ENCODE measurements around the gene CCL4L2. TPM values are rescaled to one million over a fixed set of nuclear protein-coding genes. Genes with fewer than 3 reads are reported as not detected.
"Not testable (repeated sequence)": the region's sequence is repeated elsewhere in the genome, so short reads cannot be mapped to it uniquely, and the experiment has no call there.

Gene CCL4L2
- total RNA-seq, 4 donors from 2014 or later: 2.3 TPM; not detected in 3

- WGBS, 2 donors: 68 to 76% methylated on average over 7 of the region's 7 CpGs
- H3K9me3 ChIP-seq: no peaks in the 10 kb centered on the region
Measured at GRCh38 chr17:36198831-36199465, 11.9 kb upstream of the CCL4L2 start.

GRCh38 chr17:36201102-36201501 lies 9.8 kb upstream of the CCL4L2 start:
- H3K27ac ChIP-seq; intact Hi-C loops (cut with DNase I); DNase-seq; H3K27me3 ChIP-seq; H3K4me3 ChIP-seq (replicated peaks in 1 of 3); H3K9me3 ChIP-seq; H3K36me3 ChIP-seq; H3K4me1 ChIP-seq: not testable (repeated sequence)
- WGBS, 2 donors: 78 to 93% methylated on average over 3 to 4 of the region's 4 CpGs

More at GRCh38 chr17:36198831-36199465, 11.9 kb upstream of the CCL4L2 start:
- intact Hi-C loops (cut with DNase I): no loop called here
- Histone ChIP-seq H3K4me1 (no peaks in the 10 kb centered on the region), H3K27me3 (no peaks in the 10 kb centered on the region), H3K36me3 (no peaks in the 10 kb centered on the region), H3K4me3 (replicated peaks in 1 of 3) (no peak overlapping the region), H3K27ac (no peak overlapping the region)
- TF ChIP-seq POLR2A (IDR thresholded peaks at IDR 0.05) (no peak), CTCF (IDR thresholded peaks at IDR 0.05) (no peak)
- DNase-seq: no peak

GRCh38 chr17:36201506-36201905 lies 9.4 kb upstream of the CCL4L2 start:
- intact Hi-C loops (cut with DNase I); H3K36me3 ChIP-seq; H3K27me3 ChIP-seq; H3K4me1 ChIP-seq; DNase-seq; H3K4me3 ChIP-seq (replicated peaks in 1 of 3); H3K9me3 ChIP-seq; H3K27ac ChIP-seq: not testable (repeated sequence)
- WGBS, 2 donors: 88 to 97% methylated on average over 8 of the region's 8 CpGs

- Histone ChIP-seq H3K27me3 (no peaks in the 10 kb centered on the region), H3K4me3 (replicated peaks in 1 of 3) (no peak overlapping the region), H3K36me3 (no peaks in the 10 kb centered on the region), H3K4me1 (no peaks in the 10 kb centered on the region), H3K9me3 (no peaks in the 10 kb centered on the region), H3K27ac (no peak overlapping the region)
- WGBS, 2 donors: 87 to 92% methylated on average over 3 of the region's 3 CpGs
- no peak for DNase-seq
- TF ChIP-seq POLR2A (IDR thresholded peaks at IDR 0.05): no peak
- no peak for TF ChIP-seq CTCF (IDR thresholded peaks at IDR 0.05)
- intact Hi-C loops (cut with DNase I): no loop called here
Measured at GRCh38 chr17:36203335-36203734, 7.5 kb upstream of the CCL4L2 start.

- H3K4me3 ChIP-seq (replicated peaks in 1 of 3): no peak overlapping the region
- no peaks in the 10 kb centered on the region for H3K4me1 ChIP-seq
- no peaks in the 10 kb centered on the region for H3K27me3 ChIP-seq
- H3K27ac ChIP-seq: no peak overlapping the region
- TF ChIP-seq CTCF (IDR thresholded peaks at IDR 0.05) (no peak), POLR2A (IDR thresholded peaks at IDR 0.05) (no peak)
- 85 to 88% methylated on average over 7 of the region's 7 CpGs for WGBS, 2 donors
- no peaks in the 10 kb centered on the region for H3K36me3 ChIP-seq
- intact Hi-C loops (cut with DNase I): no loop called here
- no peak for DNase-seq
- no peaks in the 10 kb centered on the region for H3K9me3 ChIP-seq
Measured at GRCh38 chr17:36204724-36205500, 6.0 kb upstream of the CCL4L2 start.

Measured in thyroid gland (tissue), 4 donors.